ENCODE data around the gene FANCE.

The FANCE gene, protein sequence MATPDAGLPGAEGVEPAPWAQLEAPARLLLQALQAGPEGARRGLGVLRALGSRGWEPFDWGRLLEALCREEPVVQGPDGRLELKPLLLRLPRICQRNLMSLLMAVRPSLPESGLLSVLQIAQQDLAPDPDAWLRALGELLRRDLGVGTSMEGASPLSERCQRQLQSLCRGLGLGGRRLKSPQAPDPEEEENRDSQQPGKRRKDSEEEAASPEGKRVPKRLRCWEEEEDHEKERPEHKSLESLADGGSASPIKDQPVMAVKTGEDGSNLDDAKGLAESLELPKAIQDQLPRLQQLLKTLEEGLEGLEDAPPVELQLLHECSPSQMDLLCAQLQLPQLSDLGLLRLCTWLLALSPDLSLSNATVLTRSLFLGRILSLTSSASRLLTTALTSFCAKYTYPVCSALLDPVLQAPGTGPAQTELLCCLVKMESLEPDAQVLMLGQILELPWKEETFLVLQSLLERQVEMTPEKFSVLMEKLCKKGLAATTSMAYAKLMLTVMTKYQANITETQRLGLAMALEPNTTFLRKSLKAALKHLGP

DNA sequence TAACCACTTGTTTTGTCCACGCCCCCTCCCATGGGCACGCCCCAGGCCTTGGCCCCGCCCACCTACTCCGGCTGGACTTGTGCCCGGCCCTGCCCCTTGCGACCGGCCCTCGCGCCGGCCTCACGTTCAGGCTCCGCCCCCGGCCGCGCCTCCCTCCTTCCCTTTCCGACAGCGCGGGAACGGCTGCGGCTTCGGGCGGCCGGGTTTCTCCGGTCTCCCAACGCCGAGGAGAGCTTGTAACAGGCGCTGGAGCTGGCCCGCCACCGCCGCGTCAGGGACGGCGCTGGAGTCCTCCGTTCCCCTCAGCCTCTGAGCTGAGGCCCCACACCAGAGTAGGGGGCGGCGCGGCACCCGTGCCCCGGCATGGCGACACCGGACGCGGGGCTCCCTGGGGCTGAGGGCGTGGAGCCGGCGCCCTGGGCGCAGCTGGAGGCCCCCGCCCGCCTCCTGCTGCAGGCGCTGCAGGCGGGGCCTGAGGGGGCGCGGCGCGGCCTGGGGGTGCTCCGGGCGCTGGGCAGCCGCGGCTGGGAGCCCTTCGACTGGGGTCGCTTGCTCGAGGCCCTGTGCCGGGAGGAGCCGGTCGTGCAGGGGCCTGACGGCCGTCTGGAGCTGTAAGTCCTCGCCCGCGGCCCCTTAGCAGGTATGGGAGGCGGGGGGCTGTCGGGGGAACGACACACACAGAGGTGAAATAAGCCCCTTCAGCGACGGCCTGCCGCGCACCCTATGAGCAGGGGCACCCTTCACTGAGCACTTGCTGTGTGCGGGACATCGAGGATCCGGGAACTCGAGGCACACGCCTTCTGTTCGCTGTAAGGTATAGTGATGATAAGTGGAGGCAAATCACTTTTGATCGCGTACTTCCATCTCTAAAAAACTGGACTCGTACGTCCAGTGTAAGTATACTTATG lies at the start of gene FANCE:
Gene FANCE (plus strand): TSS at position 156 of the 908 bp plus-strand sequence. CDS start 208 bp downstream, at position 364.
- Mint-ChIP-seq H3K27ac (peak within 1 kb of the TSS; percentile 84), H3K36me3 (ENCODE audit: low read depth) (peaks cover 45% of the 10 kb centered on the region), H3K9me3 (no peaks in the 10 kb centered on the region), H3K4me1 (ENCODE audit: low read depth) (peaks cover 43% of the 10 kb centered on the region), H3K4me3 (peak within 1 kb of the TSS; percentile 84), H3K27me3 (no peaks in the 10 kb centered on the region)
- DNase-seq = peak; percentile 98

DNA sequence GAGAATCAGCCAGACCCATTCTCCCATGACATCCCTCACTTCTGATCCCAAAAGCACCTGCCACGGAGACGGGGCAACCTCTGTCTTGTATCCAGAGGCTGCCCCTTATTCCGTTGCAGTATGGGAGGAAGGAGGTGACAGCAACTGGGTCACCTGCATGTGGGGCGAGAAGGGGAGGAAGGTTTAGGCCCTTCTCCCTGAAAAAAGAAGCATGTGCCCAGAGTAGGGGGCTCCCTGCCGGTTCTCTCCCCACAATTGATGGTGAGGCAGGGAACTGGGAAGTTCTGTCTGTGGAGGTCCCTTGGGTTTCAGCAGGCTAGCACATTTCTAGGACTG lies 49.3 kb upstream of the FANCE start:
- Mint-ChIP-seq H3K4me1 (ENCODE audit: low read depth) (peaks cover 24% of the 10 kb centered on the region), H3K27me3 (no peaks in the 10 kb centered on the region), H3K27ac (no peak overlapping the region), H3K9me3 (no peaks in the 10 kb centered on the region), H3K36me3 (ENCODE audit: low read depth) (no peaks in the 10 kb centered on the region), H3K4me3 (no peak overlapping the region)
- no peak for DNase-seq

DNA sequence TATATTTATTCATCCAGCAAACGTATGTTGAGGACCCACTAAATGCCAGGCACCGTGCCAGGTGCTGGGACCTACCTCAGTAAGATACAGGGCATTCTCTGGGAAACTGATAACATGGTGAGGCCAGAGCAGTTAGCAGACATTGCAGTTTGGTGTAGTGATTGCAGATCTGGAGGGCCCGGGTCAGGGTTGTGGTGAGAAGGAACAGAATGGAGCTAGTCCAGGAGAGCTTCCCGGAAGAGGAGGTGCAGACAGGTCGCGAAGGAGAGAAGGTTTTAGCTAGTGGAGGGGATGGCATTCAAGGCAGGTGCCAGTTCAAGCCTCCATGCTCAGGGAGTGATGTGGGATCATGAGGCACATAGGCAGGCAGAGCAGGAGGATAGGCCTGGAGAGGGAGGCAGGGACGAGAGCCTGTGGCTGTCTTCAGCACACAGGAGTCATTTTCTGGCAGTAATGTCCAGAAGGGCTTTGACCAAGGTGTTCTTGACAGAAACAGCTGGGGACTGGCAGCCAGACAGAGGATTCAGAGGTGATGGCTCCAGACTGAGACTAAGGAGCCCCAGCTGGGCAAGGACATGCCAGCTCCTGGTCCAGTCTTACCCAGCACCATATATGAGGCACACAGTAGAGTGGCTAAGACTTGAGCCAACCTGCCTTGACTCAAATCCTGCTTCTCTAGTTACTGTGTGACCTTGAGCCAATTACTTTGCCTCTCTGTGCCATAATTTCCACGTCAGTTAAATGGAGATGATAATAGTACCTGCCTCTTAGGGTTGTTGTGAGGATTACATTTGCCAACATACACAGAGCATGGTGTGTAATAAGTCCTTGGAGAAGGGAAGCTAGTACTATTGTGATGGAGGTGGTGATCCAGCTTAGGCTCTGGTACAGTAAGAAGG lies 48.3 kb upstream of the FANCE start:
- H3K27me3 Mint-ChIP-seq = no peaks in the 10 kb centered on the region
- H3K9me3 Mint-ChIP-seq = no peaks in the 10 kb centered on the region
- H3K4me3 Mint-ChIP-seq = no peak overlapping the region
- peak overlapping the region; percentile 4 for H3K27ac Mint-ChIP-seq
- H3K4me1 Mint-ChIP-seq (ENCODE audit: low read depth) = peaks cover 24% of the 10 kb centered on the region
- no peaks in the 10 kb centered on the region for H3K36me3 Mint-ChIP-seq (ENCODE audit: low read depth)
- no peak for DNase-seq

DNA sequence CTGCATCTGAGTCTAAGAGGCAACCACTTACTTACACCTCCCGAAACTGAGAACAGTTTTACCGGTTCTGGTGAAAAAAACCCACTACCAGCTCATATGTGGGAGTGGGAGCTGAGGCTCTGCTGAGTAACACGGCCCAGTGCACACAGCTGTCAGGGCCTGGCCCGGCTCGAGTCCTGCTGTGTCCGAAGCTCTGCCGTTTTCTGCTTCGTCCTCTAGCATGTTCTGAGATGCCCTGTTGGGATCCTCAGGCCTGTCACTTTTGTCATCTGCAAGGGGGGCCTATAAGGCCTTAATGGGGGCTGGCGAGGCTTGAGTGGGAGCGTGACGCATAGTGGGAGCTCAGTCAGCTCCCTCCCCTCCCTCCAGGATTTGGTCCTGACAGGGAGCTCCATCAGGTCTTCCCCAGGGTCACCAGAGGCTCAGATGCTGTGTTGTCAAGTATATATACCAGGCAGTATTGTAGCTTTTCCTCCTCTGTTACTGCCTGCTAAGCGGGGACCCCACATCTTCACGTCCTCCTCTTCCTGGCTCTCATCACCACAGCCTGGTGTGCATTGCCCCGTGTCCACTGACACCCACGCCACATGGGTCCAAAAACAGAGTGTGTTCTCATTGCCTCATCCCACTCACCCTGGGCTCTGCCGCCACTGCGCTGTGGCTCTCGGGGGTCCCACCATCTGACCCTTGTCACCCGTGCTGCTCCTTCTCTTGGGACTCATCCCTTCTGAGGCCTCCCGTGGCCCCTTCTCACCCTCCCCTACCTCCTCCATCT lies 45.2 kb upstream of the FANCE start:
- no peaks in the 10 kb centered on the region for H3K27me3 Mint-ChIP-seq
- peaks cover 16% of the 10 kb centered on the region for H3K36me3 Mint-ChIP-seq (ENCODE audit: low read depth)
- no peaks in the 10 kb centered on the region for H3K9me3 Mint-ChIP-seq
- no peak for DNase-seq
- H3K27ac Mint-ChIP-seq = no peak overlapping the region
- H3K4me3 Mint-ChIP-seq = no peak overlapping the region
- H3K4me1 Mint-ChIP-seq (ENCODE audit: low read depth) = peaks cover 31% of the 10 kb centered on the region

DNA sequence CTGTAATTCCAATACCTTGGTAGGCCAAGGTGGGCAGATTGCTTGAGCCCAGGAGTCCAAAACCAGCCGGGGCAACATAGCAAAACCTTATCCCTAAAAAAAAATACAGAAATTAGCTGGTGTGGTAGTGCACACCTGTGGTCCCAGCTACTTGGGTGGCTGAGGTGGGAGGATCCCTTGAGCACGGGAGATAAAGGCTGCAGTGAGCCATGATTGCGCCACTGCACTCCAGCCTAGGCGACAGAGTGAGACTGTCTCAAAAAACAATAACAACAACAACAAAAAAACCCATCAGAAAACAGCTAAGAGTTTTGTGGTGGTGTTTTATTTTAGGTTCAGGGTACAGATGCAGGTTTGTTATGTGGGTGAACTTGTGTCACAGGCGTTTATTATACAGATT lies 42.9 kb upstream of the FANCE start:
- H3K27ac Mint-ChIP-seq = peak overlapping the region; percentile 59
- H3K4me3 Mint-ChIP-seq = no peak overlapping the region
- H3K4me1 Mint-ChIP-seq (ENCODE audit: low read depth) = peaks cover 26% of the 10 kb centered on the region
- no peaks in the 10 kb centered on the region for H3K9me3 Mint-ChIP-seq
- no peak for DNase-seq
- peaks cover 37% of the 10 kb centered on the region for H3K36me3 Mint-ChIP-seq (ENCODE audit: low read depth)
- no peaks in the 10 kb centered on the region for H3K27me3 Mint-ChIP-seq

DNA sequence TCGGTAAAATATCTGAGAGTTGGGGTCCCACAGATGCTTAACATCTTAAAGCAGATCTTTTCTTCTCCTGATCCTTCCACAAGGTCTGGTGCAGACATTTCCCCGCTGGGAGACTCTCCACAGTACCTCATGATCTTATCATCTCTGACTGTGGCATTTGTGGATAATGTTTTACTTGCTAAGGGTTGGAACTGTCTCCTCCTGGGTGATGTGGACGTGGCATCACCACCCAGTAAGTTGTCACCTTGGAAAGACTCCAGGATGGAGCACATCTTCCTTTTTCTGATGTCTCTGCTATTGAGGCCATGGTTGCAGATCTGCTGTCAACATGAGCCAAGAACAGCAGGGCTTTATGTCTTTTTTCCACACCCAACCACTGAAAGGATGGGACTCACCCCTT lies 42.0 kb upstream of the FANCE start:
- Mint-ChIP-seq H3K36me3 (ENCODE audit: low read depth) (peaks cover 41% of the 10 kb centered on the region), H3K9me3 (no peaks in the 10 kb centered on the region), H3K4me3 (no peak overlapping the region), H3K4me1 (ENCODE audit: low read depth) (peaks cover 32% of the 10 kb centered on the region), H3K27me3 (no peaks in the 10 kb centered on the region), H3K27ac (peak overlapping the region; percentile 59)
- DNase-seq = no peak

DNA sequence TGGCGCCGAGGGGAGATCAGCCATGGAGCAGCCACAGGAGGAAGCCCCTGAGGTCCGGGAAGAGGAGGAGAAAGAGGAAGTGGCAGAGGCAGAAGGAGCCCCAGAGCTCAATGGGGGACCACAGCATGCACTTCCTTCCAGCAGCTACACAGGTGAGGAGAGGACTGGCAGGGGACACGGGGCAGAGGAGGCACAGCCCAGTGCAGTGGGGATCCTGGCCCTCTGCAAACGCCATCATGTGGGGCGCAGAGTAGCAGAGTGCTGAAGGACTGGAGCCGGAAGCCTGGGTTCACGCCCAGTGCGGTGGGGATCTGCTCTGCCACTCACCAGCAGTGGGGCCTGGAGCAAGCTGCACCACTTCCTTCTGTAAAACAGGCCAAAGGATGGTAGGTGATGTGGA lies 41.1 kb upstream of the FANCE start:
- H3K27me3 Mint-ChIP-seq = no peaks in the 10 kb centered on the region
- no peak for DNase-seq
- peak overlapping the region; percentile 80 for H3K27ac Mint-ChIP-seq
- peak overlapping the region; percentile 11 for H3K4me3 Mint-ChIP-seq
- H3K4me1 Mint-ChIP-seq (ENCODE audit: low read depth) = peaks cover 35% of the 10 kb centered on the region
- H3K36me3 Mint-ChIP-seq (ENCODE audit: low read depth) = peaks cover 49% of the 10 kb centered on the region
- H3K9me3 Mint-ChIP-seq = no peaks in the 10 kb centered on the region

DNA sequence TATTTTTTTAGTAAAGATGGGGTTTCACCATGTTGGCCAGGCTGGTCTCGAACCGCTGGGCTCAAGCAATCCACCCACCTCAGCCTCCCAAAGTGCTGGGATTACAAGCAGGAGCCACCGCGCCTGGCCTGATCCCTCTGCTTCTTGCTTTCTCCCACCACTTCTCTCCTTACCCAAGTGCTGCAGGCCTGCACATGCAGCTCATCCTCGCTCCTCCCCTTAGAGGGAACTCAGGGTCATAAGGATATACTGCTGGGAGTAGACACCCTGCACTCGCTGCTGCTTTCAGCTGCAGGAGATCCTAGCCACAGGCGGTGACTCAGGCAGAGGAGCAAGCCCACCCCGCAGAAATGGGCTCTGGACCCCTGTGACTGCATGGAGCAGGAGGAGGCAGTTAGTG lies 40.0 kb upstream of the FANCE start:
- Mint-ChIP-seq H3K4me3 (no peak overlapping the region), H3K4me1 (ENCODE audit: low read depth) (peaks cover 31% of the 10 kb centered on the region), H3K27me3 (no peaks in the 10 kb centered on the region), H3K36me3 (ENCODE audit: low read depth) (peaks cover 58% of the 10 kb centered on the region), H3K9me3 (no peaks in the 10 kb centered on the region), H3K27ac (peak overlapping the region; percentile 60)
- no peak for DNase-seq

DNA sequence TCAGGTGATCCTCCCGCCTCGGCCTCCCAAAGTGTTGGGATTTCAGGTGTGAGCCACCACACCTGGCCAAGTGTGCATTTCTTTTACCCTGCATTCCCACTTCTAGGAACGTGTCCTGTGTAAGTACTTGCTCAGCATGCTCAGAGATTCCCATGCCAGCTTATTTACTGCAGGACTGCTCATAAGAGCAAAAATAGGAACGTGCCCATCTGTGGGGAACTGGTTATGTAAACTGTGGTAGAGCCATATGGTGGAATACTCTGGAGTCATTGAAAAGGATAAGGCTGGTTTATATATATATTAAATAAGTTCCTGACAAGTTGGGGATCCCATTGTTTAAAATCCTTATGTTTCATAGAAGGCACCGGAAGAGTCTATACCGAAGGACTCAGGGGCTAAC lies 38.2 kb upstream of the FANCE start:
- no peak for DNase-seq
- H3K9me3 Mint-ChIP-seq = no peaks in the 10 kb centered on the region
- no peak overlapping the region for H3K4me3 Mint-ChIP-seq
- peaks cover 70% of the 10 kb centered on the region for H3K36me3 Mint-ChIP-seq (ENCODE audit: low read depth)
- H3K4me1 Mint-ChIP-seq (ENCODE audit: low read depth) = peaks cover 45% of the 10 kb centered on the region
- no peaks in the 10 kb centered on the region for H3K27me3 Mint-ChIP-seq
- H3K27ac Mint-ChIP-seq = peak overlapping the region; percentile 23

DNA sequence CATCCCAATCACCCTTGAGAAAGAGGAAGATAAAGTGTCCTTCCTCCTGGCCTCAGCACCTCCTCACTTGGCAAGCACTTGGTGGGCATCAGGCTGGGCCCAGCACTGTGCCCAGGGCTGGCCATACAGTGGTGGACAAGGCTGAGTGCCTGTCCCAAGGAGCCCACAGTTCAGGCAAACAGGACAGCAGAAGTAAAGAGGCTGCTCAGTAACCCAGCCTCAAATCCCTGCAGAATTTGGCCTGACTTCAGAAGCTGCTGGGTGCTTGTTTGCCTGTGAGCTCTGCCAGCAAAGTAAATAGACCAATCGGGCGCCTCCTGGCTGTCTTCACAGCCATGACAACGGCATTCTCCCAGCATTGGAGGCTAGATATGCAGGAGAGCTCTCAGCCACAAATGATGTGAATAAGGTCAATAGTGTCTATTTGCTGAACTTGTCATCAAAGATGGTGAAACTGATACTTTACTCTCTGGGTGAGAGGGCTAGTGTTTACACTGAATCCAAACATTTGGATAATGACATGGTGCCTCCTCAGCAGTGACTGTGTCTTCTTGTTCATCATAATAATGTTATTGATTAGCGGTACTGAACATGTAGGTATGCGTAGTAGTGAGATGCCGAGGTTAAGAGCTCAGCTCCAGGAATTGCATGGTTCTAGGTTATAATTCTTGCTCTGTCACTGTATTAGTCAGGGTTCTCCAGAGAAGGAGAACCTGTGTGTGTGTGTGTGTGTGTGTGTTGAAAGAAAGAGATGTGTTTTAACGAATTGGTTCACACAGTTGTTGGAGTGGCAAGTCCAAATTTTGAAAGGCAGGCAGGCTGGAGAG lies 36.9 kb upstream of the FANCE start:
- Mint-ChIP-seq H3K27me3 (no peaks in the 10 kb centered on the region), H3K36me3 (ENCODE audit: low read depth) (peaks cover 76% of the 10 kb centered on the region), H3K9me3 (no peaks in the 10 kb centered on the region), H3K27ac (no peak overlapping the region), H3K4me3 (no peak overlapping the region), H3K4me1 (ENCODE audit: low read depth) (peaks cover 49% of the 10 kb centered on the region)
- DNase-seq = no peak

DNA sequence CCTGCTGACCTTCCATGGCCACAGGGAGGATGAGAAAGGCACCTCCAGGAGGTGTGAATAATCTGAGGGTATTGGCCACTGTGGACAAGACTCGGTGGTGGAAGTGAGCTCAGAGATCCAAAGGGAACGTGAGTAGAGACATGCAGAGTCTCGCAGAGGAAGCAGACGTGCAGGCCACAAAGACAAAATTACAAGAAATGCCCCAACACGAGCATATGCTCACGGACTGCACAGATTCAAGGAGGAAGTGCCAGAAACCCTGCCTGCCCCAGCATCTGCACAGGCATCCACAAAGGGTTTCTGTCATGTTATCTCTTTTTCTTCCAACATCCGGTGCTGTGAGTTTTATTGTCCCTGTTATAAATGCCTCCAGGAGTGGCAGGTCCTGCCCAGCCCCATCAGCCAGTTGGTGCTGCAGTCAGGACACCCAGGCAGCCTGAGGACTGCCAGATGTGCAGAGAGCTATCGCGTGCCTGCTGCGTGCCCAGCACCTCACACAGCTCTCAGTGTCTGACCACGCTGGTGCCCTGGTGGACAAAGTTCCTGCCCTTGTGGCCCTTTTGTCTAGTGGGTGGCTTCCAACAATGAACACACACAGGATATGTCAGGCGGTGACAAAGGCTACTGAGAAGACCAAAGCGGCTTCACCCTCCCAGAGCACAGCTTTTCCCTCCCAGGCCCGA lies 34.0 kb upstream of the FANCE start:
- DNase-seq = no peak
- Mint-ChIP-seq H3K4me3 (no peak overlapping the region), H3K27ac (peak overlapping the region; percentile 58), H3K27me3 (no peaks in the 10 kb centered on the region), H3K4me1 (ENCODE audit: low read depth) (peaks cover 35% of the 10 kb centered on the region), H3K36me3 (ENCODE audit: low read depth) (peaks cover 64% of the 10 kb centered on the region), H3K9me3 (no peaks in the 10 kb centered on the region)

DNA sequence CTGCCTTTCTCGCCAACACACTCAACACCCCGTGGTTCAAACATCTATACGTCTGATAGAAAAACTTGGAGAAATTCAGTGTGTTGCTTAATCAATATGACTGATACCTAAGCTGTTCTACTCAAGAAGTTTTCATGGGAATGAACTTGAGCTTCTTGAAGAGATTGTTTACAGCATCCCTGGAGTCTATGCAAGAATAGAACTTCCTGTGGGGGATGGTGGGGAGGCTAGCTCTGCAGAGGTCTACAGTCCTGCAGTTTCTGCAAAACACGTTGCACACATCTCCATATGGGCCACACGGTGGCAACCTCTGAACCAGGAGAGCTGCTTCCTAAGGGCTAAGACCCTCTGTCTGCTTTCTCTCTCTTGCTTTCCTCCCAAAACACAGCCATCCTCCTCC lies 32.7 kb upstream of the FANCE start:
- peak overlapping the region; percentile 69 for H3K27ac Mint-ChIP-seq
- no peak for DNase-seq
- no peak overlapping the region for H3K4me3 Mint-ChIP-seq
- H3K27me3 Mint-ChIP-seq = no peaks in the 10 kb centered on the region
- H3K36me3 Mint-ChIP-seq (ENCODE audit: low read depth) = peaks cover 64% of the 10 kb centered on the region
- no peaks in the 10 kb centered on the region for H3K9me3 Mint-ChIP-seq
- H3K4me1 Mint-ChIP-seq (ENCODE audit: low read depth) = peaks cover 35% of the 10 kb centered on the region
